ENCODE measurements around the gene KAZALD1. TPM values are rescaled to one million over a fixed set of nuclear protein-coding genes. Genes with fewer than 3 reads are reported as not detected.
A peak's percentile ranks its signal among the peaks of the same experiment; 100 is the strongest.

KAZALD1 gene
- total RNA-seq, 1 donor from 2014 or later, result 0.57 TPM

- no peaks in the 10 kb centered on the region for H3K9me3 Mint-ChIP-seq
- no peaks in the 10 kb centered on the region for H3K4me1 Mint-ChIP-seq (ENCODE audit: low read depth)
- no peak for DNase-seq (ENCODE audit: low spot score)
- intact Hi-C loops (cut with micrococcal nuclease), result no loop called here
- peaks cover 48% of the 10 kb centered on the region for H3K27me3 Mint-ChIP-seq (ENCODE audit: insufficient read depth)
- H3K27ac Mint-ChIP-seq, result no peak overlapping the region
- no peaks in the 10 kb centered on the region for H3K36me3 Mint-ChIP-seq (ENCODE audit: low read depth)
- no peak overlapping the region for H3K4me3 Mint-ChIP-seq
Observed at GRCh38 chr10:101085846-101086245, 24.1 kb downstream of the KAZALD1 start.

DNA sequence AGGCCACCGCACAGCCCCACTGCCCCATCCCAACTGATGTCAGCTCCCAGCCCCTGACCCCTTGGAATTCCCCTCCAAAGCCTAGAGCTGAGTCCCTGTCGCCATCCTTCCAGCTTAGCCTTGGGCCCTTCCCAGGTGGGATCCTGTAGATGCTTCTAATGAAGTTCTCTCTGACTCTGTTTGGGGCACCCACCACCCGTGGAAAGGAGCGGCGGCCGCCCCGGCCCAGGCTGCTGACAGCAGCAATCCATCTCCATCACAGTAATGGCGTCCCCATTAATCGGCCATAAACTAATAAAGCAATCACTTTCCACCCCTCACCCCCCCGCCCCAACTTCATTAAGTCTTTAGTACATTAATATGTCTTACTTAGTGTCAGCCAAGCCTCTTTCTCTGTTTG is 25.6 kb downstream of the KAZALD1 start:
- peaks cover 48% of the 10 kb centered on the region for H3K27me3 Mint-ChIP-seq (ENCODE audit: insufficient read depth)
- intact Hi-C loops (cut with micrococcal nuclease), result no loop called here

DNA sequence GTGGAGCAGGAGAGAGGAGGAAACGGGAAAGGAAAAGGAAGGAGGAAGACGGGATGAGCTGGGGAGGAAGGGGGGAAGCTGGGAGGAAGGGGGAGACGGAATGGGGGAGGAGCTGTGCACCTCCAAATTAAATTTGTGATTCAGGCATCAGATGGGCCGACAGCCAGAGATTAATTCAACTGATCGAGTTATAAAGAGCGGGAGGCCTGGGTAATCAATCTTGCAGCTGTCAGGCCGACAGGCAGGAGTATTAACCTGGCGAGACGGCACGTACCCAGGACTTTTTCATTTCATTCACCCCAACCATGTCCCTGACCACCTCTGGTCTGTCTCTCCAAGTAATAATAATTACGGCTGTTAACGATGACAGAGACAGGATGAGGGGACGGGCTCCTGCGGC is 26.2 kb downstream of the KAZALD1 start:
- Mint-ChIP-seq H3K4me1 (ENCODE audit: low read depth) (no peaks in the 10 kb centered on the region), H3K36me3 (ENCODE audit: low read depth) (no peaks in the 10 kb centered on the region), H3K27me3 (ENCODE audit: insufficient read depth) (peaks cover 48% of the 10 kb centered on the region), H3K27ac (no peak overlapping the region), H3K4me3 (no peak overlapping the region), H3K9me3 (no peaks in the 10 kb centered on the region)
- no peak for DNase-seq (ENCODE audit: low spot score)
- intact Hi-C loops (cut with micrococcal nuclease), result no loop called here

More for the DNA sequence above, 25.6 kb downstream of the KAZALD1 start:
- Mint-ChIP-seq H3K4me1 (ENCODE audit: low read depth) (no peaks in the 10 kb centered on the region), H3K4me3 (no peak overlapping the region), H3K9me3 (no peaks in the 10 kb centered on the region), H3K27ac (no peak overlapping the region), H3K36me3 (ENCODE audit: low read depth) (no peaks in the 10 kb centered on the region)
- DNase-seq (ENCODE audit: low spot score), result no peak

GRCh38 chr10:101089520-101090299 is 27.9 kb downstream of the KAZALD1 start:
- Mint-ChIP-seq H3K4me3 (no peak overlapping the region), H3K9me3 (no peaks in the 10 kb centered on the region), H3K27ac (no peak overlapping the region), H3K27me3 (ENCODE audit: insufficient read depth) (peaks cover 42% of the 10 kb centered on the region), H3K36me3 (ENCODE audit: low read depth) (no peaks in the 10 kb centered on the region), H3K4me1 (ENCODE audit: low read depth) (no peaks in the 10 kb centered on the region)
- DNase-seq (ENCODE audit: low spot score), result no peak
- intact Hi-C loops (cut with micrococcal nuclease), result no loop called here

GRCh38 chr10:101090597-101090996 is 28.8 kb downstream of the KAZALD1 start:
- H3K4me1 Mint-ChIP-seq (ENCODE audit: low read depth), result peaks cover 3% of the 10 kb centered on the region
- DNase-seq (ENCODE audit: low spot score), result no peak
- intact Hi-C loops (cut with micrococcal nuclease), result no loop called here
- peaks cover 40% of the 10 kb centered on the region for H3K27me3 Mint-ChIP-seq (ENCODE audit: insufficient read depth)
- H3K4me3 Mint-ChIP-seq, result no peak overlapping the region
- no peaks in the 10 kb centered on the region for H3K36me3 Mint-ChIP-seq (ENCODE audit: low read depth)
- H3K27ac Mint-ChIP-seq, result no peak overlapping the region
- no peaks in the 10 kb centered on the region for H3K9me3 Mint-ChIP-seq

DNA sequence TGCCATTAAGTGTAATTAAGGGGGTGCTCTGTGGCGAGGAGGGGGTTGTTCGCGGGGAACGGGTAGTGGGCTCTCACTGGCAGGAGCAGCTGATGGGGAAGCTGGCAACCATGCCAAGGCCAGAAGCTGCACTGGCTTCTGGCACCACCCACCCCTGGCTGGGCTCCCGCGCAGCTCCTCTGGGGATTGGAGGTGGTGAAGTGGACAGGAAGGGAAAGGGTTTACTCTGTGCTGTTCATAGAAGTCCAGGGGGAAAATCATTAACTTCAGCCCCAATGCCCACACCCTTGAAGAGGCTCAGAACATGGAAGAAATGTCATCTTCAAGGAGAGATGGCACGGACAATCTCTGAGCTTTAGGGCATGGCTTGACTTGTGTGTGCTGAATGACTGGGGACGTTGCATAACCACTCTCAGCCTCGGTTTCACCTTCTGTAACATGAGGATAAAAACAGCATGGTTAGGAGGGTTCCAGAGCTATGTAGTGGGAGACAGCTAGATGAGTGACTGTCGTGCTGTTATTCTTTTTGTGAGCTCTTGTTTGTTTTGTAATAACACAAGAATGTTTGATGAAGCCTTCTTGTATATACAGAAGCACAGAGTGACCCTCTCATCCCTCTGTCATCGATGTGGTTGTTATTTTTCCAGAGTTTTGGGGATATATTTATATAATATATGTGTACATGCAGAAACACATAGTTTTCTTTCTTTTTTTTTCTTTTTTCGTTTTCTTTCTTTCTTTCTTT is 29.9 kb downstream of the KAZALD1 start:
- Mint-ChIP-seq H3K36me3 (ENCODE audit: low read depth) (no peaks in the 10 kb centered on the region), H3K4me1 (ENCODE audit: low read depth) (peaks cover 6% of the 10 kb centered on the region), H3K4me3 (no peak overlapping the region), H3K9me3 (no peaks in the 10 kb centered on the region), H3K27me3 (ENCODE audit: insufficient read depth) (peaks cover 32% of the 10 kb centered on the region), H3K27ac (no peak overlapping the region)
- no peak for DNase-seq (ENCODE audit: low spot score)
- intact Hi-C loops (cut with micrococcal nuclease), result no loop called here

DNA sequence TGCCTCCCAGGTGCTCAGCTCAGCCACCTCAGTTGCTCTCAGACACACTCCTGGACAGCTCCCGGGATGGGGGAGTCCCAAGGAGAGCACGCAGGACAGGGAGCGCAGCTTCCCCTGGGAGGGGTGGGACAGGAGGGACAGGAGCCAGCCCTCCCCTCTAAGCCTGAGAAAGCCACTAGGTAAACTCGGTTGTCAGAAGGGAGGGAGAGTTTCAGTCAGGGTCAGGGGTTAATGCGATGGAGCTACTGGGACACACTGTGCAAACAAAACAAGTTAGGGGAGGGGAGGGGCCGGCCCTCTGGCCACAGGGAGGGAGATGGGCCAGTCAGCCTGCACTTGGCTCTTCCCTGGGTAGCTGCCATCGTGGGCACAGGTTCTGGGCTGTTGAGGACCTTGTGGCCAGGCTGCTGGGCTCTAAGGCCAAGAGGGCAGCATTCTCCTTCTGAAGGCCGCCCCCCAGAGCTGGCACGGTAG is 31.1 kb downstream of the KAZALD1 start:
- no peak overlapping the region for H3K27ac Mint-ChIP-seq
- peaks cover 20% of the 10 kb centered on the region for H3K27me3 Mint-ChIP-seq (ENCODE audit: insufficient read depth)
- H3K4me1 Mint-ChIP-seq (ENCODE audit: low read depth), result peaks cover 6% of the 10 kb centered on the region
- DNase-seq (ENCODE audit: low spot score), result no peak
- H3K9me3 Mint-ChIP-seq, result no peaks in the 10 kb centered on the region
- intact Hi-C loops (cut with micrococcal nuclease), result no loop called here
- no peak overlapping the region for H3K4me3 Mint-ChIP-seq
- no peaks in the 10 kb centered on the region for H3K36me3 Mint-ChIP-seq (ENCODE audit: low read depth)

DNA sequence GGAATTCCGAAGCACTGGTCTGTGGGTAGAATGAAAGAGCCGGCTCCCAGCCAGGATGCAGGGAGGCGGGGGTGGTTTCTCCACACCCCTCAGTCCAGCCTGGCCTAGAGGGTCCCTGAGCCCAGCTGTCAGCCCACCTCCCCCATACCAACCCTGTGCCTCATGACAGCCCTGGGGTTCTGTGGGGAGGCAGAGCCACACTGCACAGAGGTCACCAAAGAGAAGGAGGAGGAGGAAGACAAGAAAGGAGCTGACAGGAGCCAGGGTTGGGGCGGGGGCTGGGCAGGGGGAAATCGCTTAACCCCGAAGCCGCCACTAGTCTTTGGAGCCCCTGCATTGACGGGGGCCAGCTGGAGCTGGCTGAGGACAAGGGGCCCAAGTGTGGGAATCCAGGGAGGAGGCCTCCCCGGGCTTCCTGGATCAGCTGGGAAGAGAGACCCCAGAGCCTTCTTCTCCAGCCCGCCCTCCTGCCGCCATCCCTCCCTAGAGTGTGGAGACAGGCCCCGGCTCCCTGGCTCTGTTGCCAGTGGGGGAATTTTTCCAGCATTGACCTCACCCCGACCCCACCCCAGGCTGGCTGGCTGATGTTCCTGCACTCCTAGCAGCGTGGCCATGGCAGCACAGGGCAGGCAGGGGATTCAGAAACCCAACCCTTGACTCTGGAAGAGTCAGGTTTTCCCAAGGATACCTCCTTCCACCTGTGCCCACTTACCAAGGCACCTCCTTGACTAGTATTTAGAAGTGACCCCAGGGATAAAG is 32.5 kb downstream of the KAZALD1 start:
- Mint-ChIP-seq H3K4me1 (ENCODE audit: low read depth) (peaks cover 6% of the 10 kb centered on the region), H3K4me3 (no peak overlapping the region)
- intact Hi-C loops (cut with micrococcal nuclease), result loop anchor here (2.0 kb wide), 1 partner anchor 33 kb away; the partner anchor contains the start of gene KAZALD1

DNA sequence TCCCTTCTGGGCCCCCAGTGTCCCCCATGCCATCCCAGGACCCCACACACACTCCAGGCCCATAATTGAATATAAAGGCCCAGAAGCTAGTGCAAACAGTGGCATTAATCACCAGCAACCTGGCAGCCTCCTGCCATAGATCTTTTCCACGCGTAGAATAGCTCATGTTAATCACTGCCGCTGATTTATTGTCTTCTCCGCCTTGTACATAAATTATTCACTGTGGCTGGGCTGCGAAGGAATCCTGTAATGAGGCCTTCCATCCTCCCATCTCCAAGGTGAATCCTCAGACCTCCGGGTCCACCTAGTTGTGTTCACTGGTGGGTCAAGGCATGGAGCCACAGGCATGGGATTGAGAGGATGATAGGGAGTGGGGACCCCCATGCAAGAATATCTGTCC is 33.2 kb downstream of the KAZALD1 start:
- DNase-seq (ENCODE audit: low spot score), result no peak
- Mint-ChIP-seq H3K9me3 (no peaks in the 10 kb centered on the region), H3K4me3 (no peak overlapping the region), H3K36me3 (ENCODE audit: low read depth) (no peaks in the 10 kb centered on the region), H3K4me1 (ENCODE audit: low read depth) (peaks cover 6% of the 10 kb centered on the region), H3K27me3 (ENCODE audit: insufficient read depth) (peaks cover 18% of the 10 kb centered on the region), H3K27ac (no peak overlapping the region)
- intact Hi-C loops (cut with micrococcal nuclease), result loop anchor here (1.0 to 2.0 kb wide), 2 partner anchors 34 to 47 kb away; partner anchors contain the start of gene KAZALD1

More for the DNA sequence above, 32.5 kb downstream of the KAZALD1 start:
- H3K27ac Mint-ChIP-seq, result no peak overlapping the region
- peaks cover 13% of the 10 kb centered on the region for H3K27me3 Mint-ChIP-seq (ENCODE audit: insufficient read depth)
- no peaks in the 10 kb centered on the region for H3K9me3 Mint-ChIP-seq
- no peak for DNase-seq (ENCODE audit: low spot score)
- H3K36me3 Mint-ChIP-seq (ENCODE audit: low read depth), result no peaks in the 10 kb centered on the region

DNA sequence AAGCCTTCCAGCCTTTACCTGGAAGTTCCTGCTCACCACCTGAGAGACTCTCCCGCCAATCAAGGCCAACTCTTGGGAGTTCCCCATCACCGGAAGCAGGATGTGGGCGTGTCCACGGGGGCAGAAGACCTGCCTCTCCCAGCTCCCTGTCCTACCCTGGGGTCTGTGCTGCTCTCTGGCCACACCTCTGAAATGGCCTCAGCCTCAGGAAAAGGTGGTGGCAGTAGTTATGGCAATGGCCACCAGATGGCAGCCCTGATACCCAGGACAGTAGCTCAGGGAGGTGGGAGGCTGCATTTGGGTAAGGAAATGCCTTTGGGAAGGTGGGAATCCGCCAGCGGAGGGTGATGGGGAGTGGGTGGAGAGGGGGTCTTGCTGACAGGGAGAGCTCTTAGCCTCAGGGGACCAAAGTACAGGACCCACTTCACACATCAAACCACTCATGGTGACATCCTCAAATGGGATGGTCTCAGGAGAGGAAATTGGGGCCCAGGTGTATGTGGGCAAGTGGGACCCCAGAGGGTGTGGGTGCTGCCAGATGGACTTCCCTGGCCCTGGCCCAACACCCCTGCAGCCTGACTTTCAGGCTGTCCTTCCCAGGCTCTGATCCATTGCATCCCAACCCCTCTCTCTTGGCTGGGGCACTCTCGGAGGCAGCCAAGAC is 33.9 kb downstream of the KAZALD1 start:
- H3K4me3 Mint-ChIP-seq, result no peak overlapping the region
- intact Hi-C loops (cut with micrococcal nuclease), result loop anchor here (1.0 to 2.0 kb wide), 2 partner anchors 35 to 47 kb away; partner anchors contain the start of gene KAZALD1
- no peaks in the 10 kb centered on the region for H3K9me3 Mint-ChIP-seq
- no peak overlapping the region for H3K27ac Mint-ChIP-seq
- H3K4me1 Mint-ChIP-seq (ENCODE audit: low read depth), result peaks cover 6% of the 10 kb centered on the region
- no peaks in the 10 kb centered on the region for H3K36me3 Mint-ChIP-seq (ENCODE audit: low read depth)
- peaks cover 22% of the 10 kb centered on the region for H3K27me3 Mint-ChIP-seq (ENCODE audit: insufficient read depth)
- peak; percentile 69 for DNase-seq (ENCODE audit: low spot score)

DNA sequence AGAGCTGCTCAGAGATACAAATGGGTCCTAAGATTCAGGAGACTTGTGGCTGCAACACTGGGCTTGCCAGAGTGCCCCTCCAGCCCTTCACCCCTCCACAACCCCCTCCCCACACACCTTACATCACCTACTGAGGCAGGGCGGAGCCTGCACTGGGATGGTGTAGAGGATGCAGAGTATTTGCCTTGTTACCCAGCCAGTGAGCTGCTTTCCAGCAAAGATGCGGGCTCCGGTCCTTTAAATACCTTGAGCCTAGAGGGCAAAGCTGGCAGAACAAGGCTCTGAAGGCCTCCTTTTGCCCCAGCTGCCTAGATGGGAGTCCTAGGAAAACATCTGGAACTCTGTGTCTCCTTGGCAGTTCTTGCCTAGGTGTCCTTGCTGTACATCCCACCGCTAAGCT is 34.6 kb downstream of the KAZALD1 start:
- H3K9me3 Mint-ChIP-seq, result no peaks in the 10 kb centered on the region
- no peak for DNase-seq (ENCODE audit: low spot score)
- H3K36me3 Mint-ChIP-seq (ENCODE audit: low read depth), result no peaks in the 10 kb centered on the region
- H3K4me3 Mint-ChIP-seq, result no peak overlapping the region
- peaks cover 6% of the 10 kb centered on the region for H3K4me1 Mint-ChIP-seq (ENCODE audit: low read depth)
- intact Hi-C loops (cut with micrococcal nuclease), result no loop called here
- no peak overlapping the region for H3K27ac Mint-ChIP-seq
- H3K27me3 Mint-ChIP-seq (ENCODE audit: insufficient read depth), result peaks cover 25% of the 10 kb centered on the region

GRCh38 chr10:101097881-101098280 is 36.1 kb downstream of the KAZALD1 start:
- peaks cover 21% of the 10 kb centered on the region for H3K27me3 Mint-ChIP-seq (ENCODE audit: insufficient read depth)
- no peaks in the 10 kb centered on the region for H3K36me3 Mint-ChIP-seq (ENCODE audit: low read depth)
- H3K4me3 Mint-ChIP-seq, result no peak overlapping the region
- no peaks in the 10 kb centered on the region for H3K9me3 Mint-ChIP-seq
- H3K4me1 Mint-ChIP-seq (ENCODE audit: low read depth), result peaks cover 6% of the 10 kb centered on the region
- no peak for DNase-seq (ENCODE audit: low spot score)
- no peak overlapping the region for H3K27ac Mint-ChIP-seq
- intact Hi-C loops (cut with micrococcal nuclease), result no loop called here

All from activated T-helper 1 cell treated with anti-CD3 and anti-CD28 coated beads, Interleukin-12 subunit alpha, Interleukin-12 subunit beta, Interleukin-2, Interleukin-4 antibody, amounts not matched to agents 30 ng/mL and 10 ng/mL and 1 ng/mL, durations not matched to agents 14 hours and 24 hours and 36 hours (primary cell).